Trophoblast cell (in vitro differentiated cells and primary cell): Measurements from ENCODE around the gene DUOX2.

ENCODE experiments used
- DNase-seq, 2 donors: peaks; one replicate each; pipeline ENCODE4 v3.0.0-alpha.2; 2016
- H2AFZ ChIP-seq: 2 replicates; pipeline ENCODE4 v1.6.1; 2013; ENCODE audit warnings: low read length, moderate library complexity, mild to moderate bottlenecking; ENCODE audit not compliant: insufficient read depth, poor library complexity
- H2AK5ac ChIP-seq: 2 replicates; pipeline ENCODE4 v1.6.1; 2013; ENCODE audit warnings: mild to moderate bottlenecking, low read length
- H2BK120ac ChIP-seq: 2 replicates; pipeline ENCODE4 v1.6.1; 2013; ENCODE audit warnings: low read length, mild to moderate bottlenecking, moderate library complexity; ENCODE audit not compliant: insufficient read depth, poor library complexity
- H2BK12ac ChIP-seq: 2 replicates; pipeline ENCODE4 v1.6.1; 2013; ENCODE audit warnings: mild to moderate bottlenecking, low read length, moderate library complexity
- H2BK5ac ChIP-seq: 2 replicates; pipeline ENCODE4 v1.6.1; 2013; ENCODE audit warnings: low read length, low read depth, moderate library complexity, mild to moderate bottlenecking; ENCODE audit not compliant: poor library complexity
- H3K14ac ChIP-seq: 2 replicates; pipeline ENCODE4 v1.6.1; 2013; ENCODE audit warnings: mild to moderate bottlenecking, low read length
- H3K18ac ChIP-seq: 2 replicates; pipeline ENCODE4 v1.6.1; 2013; ENCODE audit warnings: mild to moderate bottlenecking, low read length
- H3K23ac ChIP-seq: 2 replicates; pipeline ENCODE4 v1.6.1; 2013; ENCODE audit warnings: low read length
- H3K27ac ChIP-seq: 2 replicates; pipeline ENCODE4 v1.5.1; 2013; ENCODE audit warnings: low read depth, mild to moderate bottlenecking, inconsistent platforms, low read length, moderate library complexity
- H3K27me3 ChIP-seq: 2 replicates; pipeline ENCODE4 v1.6.1; 2013; ENCODE audit warnings: inconsistent platforms, mild to moderate bottlenecking, low read length, moderate library complexity; ENCODE audit not compliant: insufficient read depth
- H3K36me3 ChIP-seq, 2 experiments: 1 replicate in 1 of 2; 2 replicates in 1 of 2; pipeline ENCODE4 v1.6.1; 2013; ENCODE audit warnings: low read length in 2 of 2, mild to moderate bottlenecking in 2 of 2, moderate library complexity in 1 of 2; ENCODE audit not compliant: insufficient read depth in 2 of 2, control insufficient read depth in 1 of 2
- H3K4ac ChIP-seq: 2 replicates; pipeline ENCODE4 v1.6.1; 2013; ENCODE audit warnings: low read depth, mild to moderate bottlenecking, low read length, moderate library complexity
- H3K4me1 ChIP-seq, 2 experiments: 1 replicate in 1 of 2; 2 replicates in 1 of 2; pipeline ENCODE4 v1.6.1; 2013; ENCODE audit warnings: low read length in 2 of 2, mild to moderate bottlenecking in 2 of 2, moderate library complexity in 1 of 2; ENCODE audit not compliant: insufficient read depth in 2 of 2, control insufficient read depth in 1 of 2
- H3K4me2 ChIP-seq: 2 replicates; pipeline ENCODE4 v1.6.1; 2013; ENCODE audit warnings: inconsistent platforms, mild to moderate bottlenecking, low read length, moderate library complexity
- H3K4me3 ChIP-seq: 2 replicates; pipeline ENCODE4 v1.5.1; 2013; ENCODE audit warnings: mild to moderate bottlenecking, low read depth, low read length, inconsistent platforms
- H3K79me1 ChIP-seq: one replicate; pipeline ENCODE4 v1.6.1; 2013; ENCODE audit warnings: low read length
- H3K79me2 ChIP-seq: 2 replicates; pipeline ENCODE4 v1.6.1; 2013; ENCODE audit warnings: low read length, mild to moderate bottlenecking; ENCODE audit not compliant: control insufficient read depth, insufficient read depth, poor library complexity
- H3K9ac ChIP-seq: 2 replicates; pipeline ENCODE4 v1.6.1; 2013; ENCODE audit warnings: mild to moderate bottlenecking, low read length
- H3K9me3 ChIP-seq: 2 replicates; pipeline ENCODE4 v1.6.1; 2013; ENCODE audit warnings: low read depth, mild to moderate bottlenecking, control low read depth, inconsistent platforms, low read length; ENCODE audit not compliant: insufficient read depth
- H4K12ac ChIP-seq: 2 replicates; pipeline ENCODE4 v1.6.1; 2013; ENCODE audit warnings: low read depth, mild to moderate bottlenecking, low read length, moderate library complexity
- H4K8ac ChIP-seq: 2 replicates; pipeline ENCODE4 v1.6.1; 2013; ENCODE audit warnings: low read depth, mild to moderate bottlenecking, low read length, moderate library complexity
- H4K91ac ChIP-seq: one replicate; pipeline ENCODE4 v1.6.1; 2013; ENCODE audit warnings: low read depth, mild to moderate bottlenecking, low read length, moderate library complexity
- WGBS: extraction: QIAGEN DNeasy Blood & Tissue Kit; methylation state at CpG from one replicate; pipeline ENCODE4 v1.1.7; 2013; ENCODE audit warnings: missing lambda C conversion rate; ENCODE audit not compliant: insufficient read length, insufficient coverage; ENCODE audit errors: extremely low coverage; 5-methylcytosine and 5-hydroxymethylcytosine counted together

Gene DUOX2

DNA sequence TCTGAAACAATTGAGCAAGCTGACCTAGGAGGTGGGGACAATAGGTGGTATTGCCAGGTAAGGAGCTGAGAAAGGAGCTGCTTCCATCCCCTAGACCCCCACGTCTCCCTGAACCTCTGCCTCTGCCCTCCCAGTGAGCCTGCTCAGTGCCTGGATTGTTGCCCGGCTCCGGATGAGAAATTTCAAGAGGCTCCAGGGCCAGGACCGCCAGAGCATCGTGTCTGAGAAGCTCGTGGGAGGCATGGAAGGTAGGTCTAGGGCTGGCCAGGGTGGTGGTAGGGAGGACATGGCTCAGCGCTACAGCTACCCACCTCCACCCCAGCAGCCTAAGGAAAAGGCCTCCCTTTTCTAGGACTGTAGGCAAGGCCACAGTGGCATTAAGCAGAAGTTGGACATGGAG, 29.1 kb upstream of the DUOX2 start:
- peaks cover 1% of the 10 kb centered on the region for H3K79me1 ChIP-seq
- H4K8ac ChIP-seq: no peak overlapping the region
- H3K4ac ChIP-seq: no peak overlapping the region
- peaks cover 3 to 11% of the 10 kb centered on the region in 2 experiments for H3K4me1 ChIP-seq
- no peak overlapping the region for H2AK5ac ChIP-seq
- H3K4me3 ChIP-seq: no peak overlapping the region
- H3K9ac ChIP-seq: no peak overlapping the region
- H3K14ac ChIP-seq: no peak overlapping the region
- no peak overlapping the region for H4K12ac ChIP-seq
- no peaks in the 10 kb centered on the region for H3K79me2 ChIP-seq
- H3K9me3 ChIP-seq: no peaks in the 10 kb centered on the region
- DNase-seq: no peak
- H3K23ac ChIP-seq: no peak overlapping the region
- no peak overlapping the region for H2BK5ac ChIP-seq
- no peak overlapping the region for H3K18ac ChIP-seq
- no peak overlapping the region for H3K4me2 ChIP-seq
- no peaks in the 10 kb centered on the region for H3K27me3 ChIP-seq
- H2BK12ac ChIP-seq: no peak overlapping the region
- no CpG with 5 or more reads among the region's 7 CpGs for WGBS
- H3K36me3 ChIP-seq: no peaks in the 10 kb centered on the region
- H2BK120ac ChIP-seq: no peak overlapping the region
- H4K91ac ChIP-seq: no peak overlapping the region
- no peak overlapping the region for H2AFZ ChIP-seq
- no peak overlapping the region for H3K27ac ChIP-seq

DNA sequence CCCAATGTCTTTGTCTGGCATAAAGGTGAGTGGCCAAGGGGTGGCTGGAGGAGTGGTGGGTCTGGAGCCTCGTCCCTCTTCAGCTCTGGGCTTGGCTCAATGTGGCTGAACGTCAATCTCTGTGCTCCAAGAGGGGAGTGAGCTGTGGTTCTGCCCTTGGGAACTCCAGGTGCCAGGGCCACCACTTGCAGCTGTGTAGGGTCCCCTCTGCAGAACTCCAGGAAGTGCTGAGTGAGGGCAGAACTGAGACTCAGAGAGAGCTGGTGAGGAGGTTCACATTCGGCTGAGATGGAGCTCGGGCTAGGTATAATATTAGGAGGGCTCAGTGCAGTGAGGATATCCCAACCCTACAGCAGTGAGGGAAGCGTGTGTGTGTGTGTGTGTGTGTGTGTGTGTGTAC, 27.4 kb upstream of the DUOX2 start:
- Histone ChIP-seq H4K91ac (no peak overlapping the region), H3K79me1 (peaks cover 1% of the 10 kb centered on the region), H2BK5ac (no peak overlapping the region), H3K27me3 (no peaks in the 10 kb centered on the region), H3K4me1 (peaks cover 3 to 6% of the 10 kb centered on the region in 2 experiments), H3K18ac (no peak overlapping the region), H3K9ac (no peak overlapping the region), H2AK5ac (no peak overlapping the region), H3K14ac (no peak overlapping the region), H3K27ac (no peak overlapping the region), H3K23ac (no peak overlapping the region), H3K4me3 (no peak overlapping the region), H3K9me3 (no peaks in the 10 kb centered on the region), H4K12ac (no peak overlapping the region), H3K4ac (no peak overlapping the region), H2BK12ac (no peak overlapping the region), H3K36me3 (no peaks in the 10 kb centered on the region), H2AFZ (no peak overlapping the region), H3K4me2 (no peak overlapping the region), H2BK120ac (no peak overlapping the region), H3K79me2 (no peaks in the 10 kb centered on the region), H4K8ac (no peak overlapping the region)
- no peak for DNase-seq
- no CpG with 5 or more reads among the region's 5 CpGs for WGBS

DNA sequence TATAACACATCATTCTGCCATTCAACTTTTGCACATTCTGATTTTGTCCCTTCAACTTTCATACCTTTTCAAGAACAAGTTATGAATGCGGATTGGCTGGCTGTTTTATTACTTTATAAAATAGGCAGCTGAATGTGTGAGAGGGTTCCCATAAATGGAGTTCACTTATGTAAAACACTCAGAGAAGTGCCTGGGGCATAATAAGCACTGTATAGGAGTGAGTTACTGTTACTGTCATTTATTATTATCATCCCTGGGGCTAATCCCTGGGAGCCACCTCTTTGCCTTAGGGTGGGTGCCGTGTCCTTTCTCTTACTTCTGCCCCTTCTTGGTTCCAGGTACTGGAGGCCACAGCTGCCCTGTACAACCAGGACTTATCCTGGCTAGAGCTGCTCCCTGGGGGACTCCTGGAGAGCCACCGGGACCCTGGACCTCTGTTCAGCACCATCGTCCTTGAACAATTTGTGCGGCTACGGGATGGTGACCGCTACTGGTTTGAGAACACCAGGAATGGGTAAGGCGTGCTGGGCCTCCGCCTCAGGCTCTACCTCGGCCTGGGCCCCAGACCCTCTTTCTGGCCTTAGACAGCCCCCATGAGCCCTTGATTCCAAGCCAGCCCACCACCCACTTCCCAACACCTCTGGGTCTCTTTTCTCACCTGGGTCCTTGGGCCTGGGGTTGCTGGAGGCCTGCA, 26.7 kb upstream of the DUOX2 start:
- Histone ChIP-seq H3K18ac (no peak overlapping the region), H3K23ac (no peak overlapping the region), H3K27me3 (peaks cover 4% of the 10 kb centered on the region), H3K36me3 (no peaks in the 10 kb centered on the region), H4K91ac (no peak overlapping the region), H3K4me1 (peaks cover 3 to 6% of the 10 kb centered on the region in 2 experiments), H3K4me3 (no peak overlapping the region), H3K79me2 (no peaks in the 10 kb centered on the region), H3K27ac (no peak overlapping the region), H4K12ac (no peak overlapping the region), H2BK5ac (no peak overlapping the region), H3K14ac (no peak overlapping the region), H3K4me2 (no peak overlapping the region), H3K9ac (no peak overlapping the region), H3K4ac (no peak overlapping the region), H3K9me3 (no peaks in the 10 kb centered on the region), H2AK5ac (no peak overlapping the region), H2BK120ac (no peak overlapping the region), H4K8ac (no peak overlapping the region), H3K79me1 (peaks cover 1% of the 10 kb centered on the region), H2BK12ac (no peak overlapping the region), H2AFZ (no peak overlapping the region)
- DNase-seq: no peak
- no CpG with 5 or more reads among the region's 10 CpGs for WGBS

DNA sequence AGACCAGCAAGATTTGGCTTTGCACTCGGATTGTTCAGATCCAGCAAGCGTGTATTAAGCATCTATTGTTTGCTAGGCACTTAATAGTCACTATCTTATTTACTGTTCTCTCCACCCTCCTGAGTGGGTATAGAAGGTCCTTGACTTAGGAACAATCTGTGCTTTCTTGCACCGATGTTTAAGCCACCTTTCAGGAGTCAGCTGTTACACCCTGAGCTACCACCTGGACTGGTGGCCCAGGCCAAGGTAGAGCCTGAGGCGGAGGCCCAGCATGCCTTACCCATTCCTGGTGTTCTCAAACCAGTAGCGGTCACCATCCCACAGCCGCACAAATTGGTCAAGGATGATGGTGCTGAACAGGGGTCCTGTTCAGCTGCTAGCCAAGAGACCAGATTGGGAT, 25.8 kb upstream of the DUOX2 start:
- no peak overlapping the region for H3K23ac ChIP-seq
- no peak overlapping the region for H2BK120ac ChIP-seq
- H3K4me3 ChIP-seq: no peak overlapping the region
- WGBS: no CpG with 5 or more reads among the region's 6 CpGs
- H4K91ac ChIP-seq: no peak overlapping the region
- DNase-seq: no peak
- H2AFZ ChIP-seq: no peak overlapping the region
- no peak overlapping the region for H4K8ac ChIP-seq
- no peak overlapping the region for H3K9ac ChIP-seq
- peaks cover 9% of the 10 kb centered on the region for H3K27me3 ChIP-seq
- no peak overlapping the region for H3K4ac ChIP-seq
- H2BK5ac ChIP-seq: no peak overlapping the region
- no peaks in the 10 kb centered on the region for H3K36me3 ChIP-seq
- H3K9me3 ChIP-seq: peaks cover under 1% of the 10 kb centered on the region
- no peak overlapping the region for H3K27ac ChIP-seq
- no peak overlapping the region for H3K18ac ChIP-seq
- no peak overlapping the region for H2BK12ac ChIP-seq
- no peak overlapping the region for H3K14ac ChIP-seq
- H3K79me1 ChIP-seq: peaks cover 1% of the 10 kb centered on the region
- no peak overlapping the region for H2AK5ac ChIP-seq
- no peak overlapping the region for H3K4me2 ChIP-seq
- no peaks in the 10 kb centered on the region for H3K79me2 ChIP-seq
- H3K4me1 ChIP-seq: peaks cover 3 to 10% of the 10 kb centered on the region in 2 experiments
- no peak overlapping the region for H4K12ac ChIP-seq
